ELR (cell line): ENCODE measurements around the gene HES5.
"Not testable (repeated sequence)": the region's sequence is repeated elsewhere in the genome, so short reads cannot be mapped to it uniquely, and the experiment has no call there.

ENCODE experiments used
- DNase-seq: peaks from one replicate; pipeline ENCODE4 v3.0.0-alpha.2; 2015; ENCODE audit warnings: low read depth

Gene HES5, protein sequence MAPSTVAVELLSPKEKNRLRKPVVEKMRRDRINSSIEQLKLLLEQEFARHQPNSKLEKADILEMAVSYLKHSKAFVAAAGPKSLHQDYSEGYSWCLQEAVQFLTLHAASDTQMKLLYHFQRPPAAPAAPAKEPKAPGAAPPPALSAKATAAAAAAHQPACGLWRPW

GRCh38 chr1:2529784-2530512 lies at the start of gene HES5:
Gene HES5, minus strand, starts transcription at chr1:2530263. Its CDS starts 99 bp downstream, at chr1:2530164.
- no peak for DNase-seq

DNA sequence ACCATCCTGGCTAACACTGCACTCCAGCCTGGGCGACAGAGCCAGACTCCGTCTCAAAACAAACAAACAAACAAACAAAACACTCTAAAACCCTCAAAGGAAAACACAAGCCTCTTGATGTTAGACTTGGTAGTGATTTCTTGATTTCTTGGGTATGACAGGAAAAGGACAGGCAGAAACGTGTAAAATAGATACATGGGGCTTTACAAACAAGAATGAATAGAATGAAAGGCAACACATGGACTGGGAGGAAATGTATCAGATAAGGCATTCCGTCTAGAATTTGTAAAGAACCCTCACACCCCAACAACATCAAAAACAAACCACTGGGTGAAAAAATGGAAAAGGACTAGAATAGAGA lies 48.7 kb upstream of the HES5 start:
- DNase-seq: no peak

GRCh38 chr1:2577565-2578075 lies 47.6 kb upstream of the HES5 start:
- DNase-seq: not testable (repeated sequence)

GRCh38 chr1:2575801-2576663 lies 46.0 kb upstream of the HES5 start:
- DNase-seq: no peak

GRCh38 chr1:2574350-2574749 lies 44.3 kb upstream of the HES5 start:
- peak; percentile 39 for DNase-seq

DNA sequence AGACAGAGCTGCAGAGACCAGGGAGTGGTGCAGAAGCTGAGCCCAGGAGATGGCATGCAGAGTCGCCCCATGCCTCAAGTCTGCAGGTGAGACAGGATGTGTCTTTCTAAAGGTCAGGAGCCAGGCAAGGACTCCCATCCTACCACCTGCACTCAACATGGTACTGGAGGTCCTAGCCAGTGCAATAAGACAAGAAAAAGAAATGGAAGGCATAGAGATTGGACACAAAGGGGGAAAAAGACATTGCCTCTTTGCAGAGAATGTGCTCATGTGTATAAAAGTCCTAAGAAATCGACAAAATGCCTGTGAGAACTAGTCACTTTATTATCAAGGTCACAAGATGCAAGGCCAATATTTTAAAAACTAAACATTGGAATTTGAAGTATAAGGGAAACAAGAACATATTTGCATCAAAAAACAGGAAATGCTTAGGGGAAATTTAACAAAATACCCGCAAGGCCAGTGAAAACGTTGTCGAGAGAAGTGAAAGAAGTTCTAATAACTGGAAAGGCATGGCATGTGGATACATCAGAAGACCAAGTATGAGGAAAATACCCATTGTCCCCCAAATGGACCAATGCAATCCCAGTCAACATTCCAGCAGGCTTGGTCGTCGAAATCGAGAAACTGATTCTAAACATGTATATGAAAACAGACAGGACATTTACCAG lies 43.3 kb upstream of the HES5 start:
- DNase-seq: no peak

DNA sequence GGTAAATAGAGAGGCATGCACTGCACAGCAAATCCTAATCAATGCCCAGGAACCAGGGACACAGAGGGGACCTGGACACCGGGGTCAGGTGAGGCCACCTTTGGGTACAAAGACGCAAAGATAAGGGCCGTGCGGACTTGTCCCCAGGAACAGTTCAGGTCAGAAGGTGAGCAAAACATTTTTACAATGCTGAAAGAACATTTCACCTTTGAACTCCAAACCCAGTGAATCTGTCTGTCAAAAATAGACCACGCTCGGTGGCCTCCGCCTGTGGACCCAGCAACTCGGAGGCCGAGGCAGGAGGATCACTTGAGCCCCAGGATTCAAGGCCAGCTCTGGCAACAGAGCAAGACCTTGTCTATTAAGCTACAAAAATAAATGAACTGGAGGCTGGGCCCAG lies 41.3 kb upstream of the HES5 start:
- no peak for DNase-seq

GRCh38 chr1:2570332-2570731 lies 40.3 kb upstream of the HES5 start:
- no peak for DNase-seq

- DNase-seq: not testable (repeated sequence)
These were observed 39.6 kb upstream of the HES5 start for GRCh38 chr1:2569703-2570102.

GRCh38 chr1:2569060-2569459 lies 39.0 kb upstream of the HES5 start:
- DNase-seq: no peak

GRCh38 chr1:2568187-2568816 lies 38.2 kb upstream of the HES5 start:
- DNase-seq: not testable (repeated sequence)

DNA sequence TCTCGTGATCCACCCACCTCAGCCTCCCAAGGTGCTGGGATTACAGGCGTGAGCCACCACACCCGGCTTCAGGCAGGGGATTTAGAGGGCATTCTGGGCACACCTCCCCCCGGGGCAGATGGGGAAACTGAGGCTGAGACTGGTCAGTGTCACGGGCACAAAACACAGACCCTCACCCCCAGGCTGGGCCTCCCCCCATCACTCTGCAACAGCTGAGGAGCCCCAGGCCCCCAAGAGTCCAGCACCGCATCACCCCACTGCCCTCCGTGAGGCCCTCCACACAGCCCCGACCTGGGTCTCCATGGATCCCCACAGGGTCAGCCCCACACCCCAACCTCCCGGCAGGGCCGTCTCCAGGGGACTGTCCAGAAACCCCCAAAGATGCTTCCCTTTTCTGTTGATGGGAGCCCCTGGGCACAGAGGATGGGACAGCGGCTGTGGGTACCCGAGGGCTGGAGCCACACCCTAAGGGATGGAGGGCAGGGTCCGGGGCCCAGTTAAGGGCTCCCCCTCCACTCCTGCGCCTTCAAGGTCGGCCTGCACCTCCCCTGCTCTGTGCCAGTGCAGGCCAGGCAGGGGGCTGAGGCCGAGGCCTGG lies 37.1 kb upstream of the HES5 start:
- DNase-seq: no peak

DNA sequence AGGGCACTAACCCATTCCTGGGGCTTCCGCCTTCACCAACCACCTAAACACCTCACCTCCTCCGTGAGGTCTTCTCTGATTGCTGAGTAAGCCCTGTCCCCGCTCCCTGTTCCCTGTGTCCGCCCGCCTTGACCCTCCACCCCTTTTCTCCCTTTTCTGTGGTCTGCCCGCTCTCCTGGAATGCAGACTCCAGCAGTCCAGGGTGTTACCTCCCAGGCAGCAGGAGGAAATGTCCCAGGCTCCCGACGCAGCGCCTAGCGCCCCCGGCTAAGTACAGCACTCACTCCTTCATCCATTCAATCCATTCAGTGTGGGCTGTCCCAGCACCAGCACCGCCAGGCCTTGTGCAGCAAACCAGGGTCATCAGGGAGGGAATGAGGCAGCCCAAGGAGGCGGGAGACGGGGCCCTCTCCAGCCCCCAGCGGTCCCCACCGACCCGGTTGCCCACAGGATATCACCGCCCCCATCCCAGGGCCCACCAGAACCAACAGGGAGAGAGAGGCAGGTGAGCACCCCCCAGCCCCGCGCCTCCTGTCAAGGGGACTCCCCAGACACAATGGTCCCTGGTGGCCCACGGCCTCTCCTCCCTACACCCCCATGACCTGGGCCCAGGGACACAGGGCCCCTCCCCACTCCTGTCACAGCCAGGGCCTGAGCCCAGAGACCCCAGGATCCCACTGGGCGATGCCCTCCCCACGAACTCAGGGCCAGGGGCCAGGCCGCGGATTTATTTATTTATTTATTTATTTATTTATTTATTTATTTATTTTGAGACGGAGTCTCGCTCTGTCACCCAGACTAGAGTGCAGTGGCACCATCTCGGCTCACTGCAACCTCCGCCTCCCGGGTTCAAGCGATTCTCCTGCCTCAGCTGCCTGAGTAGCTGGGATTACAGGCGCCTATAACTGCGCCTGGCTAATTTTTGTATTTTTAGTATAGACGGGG lies 36.3 kb upstream of the HES5 start:
- DNase-seq: peak; percentile 18

- no peak for DNase-seq
These were observed 34.8 kb upstream of the HES5 start for GRCh38 chr1:2564815-2565374.

- DNase-seq: no peak
These were observed 34.1 kb upstream of the HES5 start for GRCh38 chr1:2564006-2564814.

- no peak for DNase-seq
These were observed 33.1 kb upstream of the HES5 start for GRCh38 chr1:2563205-2563604.

DNA sequence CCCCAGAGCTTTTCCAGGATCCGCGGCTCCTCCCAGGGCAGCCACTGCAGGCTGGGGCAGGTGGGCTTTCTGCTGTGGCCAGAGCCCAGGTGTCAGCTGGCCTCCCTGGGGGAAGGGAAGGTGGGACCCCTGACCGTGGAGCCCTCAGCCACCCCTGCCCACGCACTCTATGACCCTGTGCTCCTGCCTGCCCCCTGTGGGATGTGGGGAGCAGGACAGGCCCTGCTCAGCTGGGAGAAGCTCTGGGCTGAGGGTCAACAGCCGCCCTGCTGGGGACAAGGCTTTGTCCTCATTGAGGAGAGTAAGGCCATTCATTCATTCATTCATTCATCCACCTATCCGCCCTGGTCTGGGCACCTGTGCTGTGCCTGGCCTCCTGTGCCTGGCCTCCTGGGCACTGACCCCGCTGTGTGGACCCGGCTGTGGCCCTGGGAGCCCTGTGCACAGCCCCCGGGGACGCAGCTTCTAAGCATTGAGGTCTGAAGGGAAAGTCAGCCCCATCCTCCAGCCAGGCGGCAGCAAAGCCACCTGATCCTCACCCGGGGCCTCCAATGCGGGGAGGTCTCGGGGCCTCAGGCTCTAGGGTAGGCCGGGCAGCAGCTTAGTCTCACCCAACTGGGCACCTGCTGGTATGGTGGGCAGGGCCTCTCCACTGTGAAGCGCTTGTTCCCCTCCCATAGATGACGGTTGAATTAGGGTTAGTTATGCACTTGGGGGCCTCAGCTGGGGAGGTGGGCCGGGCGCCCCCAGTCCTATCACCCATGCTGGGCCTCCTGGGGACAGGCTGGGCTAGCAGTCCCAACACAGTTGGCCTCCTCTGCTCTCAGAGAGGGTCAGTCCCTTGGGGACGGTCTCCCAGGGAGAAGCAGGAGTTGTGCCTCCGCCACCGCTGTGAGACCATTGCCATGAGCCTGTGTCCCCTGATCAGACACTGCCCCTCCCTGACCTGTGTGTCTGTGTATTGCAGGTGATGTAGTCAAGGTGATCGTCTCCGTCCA lies 32.1 kb upstream of the HES5 start:
- DNase-seq: no peak

DNA sequence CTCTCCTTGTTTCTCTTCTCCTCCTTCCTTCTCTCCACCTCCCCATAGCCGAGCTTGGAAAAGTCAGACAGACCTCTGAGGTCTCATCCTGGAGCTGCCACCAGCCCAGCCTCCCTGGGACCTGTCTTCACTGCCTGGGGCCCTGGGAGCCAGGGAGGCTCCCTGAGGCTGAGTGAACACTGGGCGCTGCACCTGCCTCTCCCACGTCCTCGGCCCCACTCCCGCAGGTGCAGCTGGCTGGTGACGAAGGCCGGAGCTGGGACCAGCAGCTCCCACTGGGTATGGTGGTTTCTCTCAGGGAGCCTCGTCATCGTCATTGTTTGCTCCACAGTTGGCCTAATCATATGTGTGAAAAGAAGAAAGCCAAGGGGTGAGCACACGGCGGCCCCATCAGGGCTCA lies 31.4 kb upstream of the HES5 start:
- no peak for DNase-seq
